Measurements from ENCODE around the gene CHPF2. TPM values are rescaled to one million over a fixed set of nuclear protein-coding genes. Genes with fewer than 3 reads are reported as not detected.

Gene CHPF2
- total and polyA plus RNA-seq, 2 donors, result 23.0 to 25.2 TPM

- Histone ChIP-seq H3K4me1 (ENCODE audit: insufficient read depth) (no peaks in the 10 kb centered on the region), H3K36me3 (ENCODE audit: insufficient read depth) (no peaks in the 10 kb centered on the region), H3K27ac (ENCODE audit: low read depth) (no peak overlapping the region), H3K4me3 (ENCODE audit: low read depth, low read length) (no peak overlapping the region)
- DNase-seq (ENCODE audit: extremely low spot score), result no peak
Observed at GRCh38 chr7:151197932-151198331, 34.4 kb upstream of the CHPF2 start.

- DNase-seq (ENCODE audit: extremely low spot score), result peak; percentile 14
- Histone ChIP-seq H3K27ac (ENCODE audit: low read depth) (no peak overlapping the region), H3K4me1 (ENCODE audit: insufficient read depth) (no peaks in the 10 kb centered on the region), H3K4me3 (ENCODE audit: low read depth, low read length) (no peak overlapping the region), H3K36me3 (ENCODE audit: insufficient read depth) (no peaks in the 10 kb centered on the region)
- 39% methylated on average over 30 of the region's 30 CpGs for WGBS
Observed at GRCh38 chr7:151198945-151199848, 33.1 kb upstream of the CHPF2 start.

- H3K36me3 ChIP-seq (ENCODE audit: insufficient read depth), result no peaks in the 10 kb centered on the region
- no peak overlapping the region for H3K27ac ChIP-seq (ENCODE audit: low read depth)
- WGBS, result 86% methylated on average over 3 of the region's 3 CpGs
- no peaks in the 10 kb centered on the region for H3K4me1 ChIP-seq (ENCODE audit: insufficient read depth)
- DNase-seq (ENCODE audit: extremely low spot score), result no peak
- H3K4me3 ChIP-seq (ENCODE audit: low read depth, low read length), result no peak overlapping the region
Observed at GRCh38 chr7:151201344-151201743, 30.9 kb upstream of the CHPF2 start.

GRCh38 chr7:151201751-151202150, 30.5 kb upstream of the CHPF2 start:
- H3K4me3 ChIP-seq (ENCODE audit: low read depth, low read length), result no peak overlapping the region
- 86% methylated on average over 4 of the region's 4 CpGs for WGBS
- no peaks in the 10 kb centered on the region for H3K36me3 ChIP-seq (ENCODE audit: insufficient read depth)
- no peak overlapping the region for H3K27ac ChIP-seq (ENCODE audit: low read depth)
- no peaks in the 10 kb centered on the region for H3K4me1 ChIP-seq (ENCODE audit: insufficient read depth)
- DNase-seq (ENCODE audit: extremely low spot score), result no peak

- no peak overlapping the region for H3K4me3 ChIP-seq (ENCODE audit: low read depth, low read length)
- H3K4me1 ChIP-seq (ENCODE audit: insufficient read depth), result no peaks in the 10 kb centered on the region
- DNase-seq (ENCODE audit: extremely low spot score), result no peak
- H3K36me3 ChIP-seq (ENCODE audit: insufficient read depth), result no peaks in the 10 kb centered on the region
- no peak overlapping the region for H3K27ac ChIP-seq (ENCODE audit: low read depth)
- 94% methylated on average over 9 of the region's 9 CpGs for WGBS
Observed at GRCh38 chr7:151202836-151203235, 29.4 kb upstream of the CHPF2 start.

- H3K4me1 ChIP-seq (ENCODE audit: insufficient read depth), result no peaks in the 10 kb centered on the region
- H3K36me3 ChIP-seq (ENCODE audit: insufficient read depth), result no peaks in the 10 kb centered on the region
- no peak for DNase-seq (ENCODE audit: extremely low spot score)
- WGBS, result 70% methylated on average over 48 of the region's 48 CpGs
- no peak overlapping the region for H3K27ac ChIP-seq (ENCODE audit: low read depth)
- no peak overlapping the region for H3K4me3 ChIP-seq (ENCODE audit: low read depth, low read length)
Observed at GRCh38 chr7:151204383-151205032, 27.8 kb upstream of the CHPF2 start.

GRCh38 chr7:151205730-151206129, 26.6 kb upstream of the CHPF2 start:
- no peak overlapping the region for H3K27ac ChIP-seq (ENCODE audit: low read depth)
- H3K36me3 ChIP-seq (ENCODE audit: insufficient read depth), result no peaks in the 10 kb centered on the region
- H3K4me3 ChIP-seq (ENCODE audit: low read depth, low read length), result no peak overlapping the region
- no peaks in the 10 kb centered on the region for H3K4me1 ChIP-seq (ENCODE audit: insufficient read depth)
- no peak for DNase-seq (ENCODE audit: extremely low spot score)
- 71% methylated on average over 6 of the region's 6 CpGs for WGBS

- H3K36me3 ChIP-seq (ENCODE audit: insufficient read depth), result no peaks in the 10 kb centered on the region
- H3K4me3 ChIP-seq (ENCODE audit: low read depth, low read length), result no peak overlapping the region
- no peak overlapping the region for H3K27ac ChIP-seq (ENCODE audit: low read depth)
- no peaks in the 10 kb centered on the region for H3K4me1 ChIP-seq (ENCODE audit: insufficient read depth)
- DNase-seq (ENCODE audit: extremely low spot score), result no peak
- WGBS, result 48% methylated on average over 9 of the region's 9 CpGs
Observed at GRCh38 chr7:151206914-151207313, 25.4 kb upstream of the CHPF2 start.

- 61% methylated on average over 9 of the region's 9 CpGs for WGBS
- H3K4me1 ChIP-seq (ENCODE audit: insufficient read depth), result no peaks in the 10 kb centered on the region
- no peaks in the 10 kb centered on the region for H3K36me3 ChIP-seq (ENCODE audit: insufficient read depth)
- no peak for DNase-seq (ENCODE audit: extremely low spot score)
- H3K4me3 ChIP-seq (ENCODE audit: low read depth, low read length), result no peak overlapping the region
- H3K27ac ChIP-seq (ENCODE audit: low read depth), result no peak overlapping the region
Observed at GRCh38 chr7:151207315-151207714, 25.0 kb upstream of the CHPF2 start.

GRCh38 chr7:151207804-151208203, 24.5 kb upstream of the CHPF2 start:
- no peak overlapping the region for H3K27ac ChIP-seq (ENCODE audit: low read depth)
- H3K4me3 ChIP-seq (ENCODE audit: low read depth, low read length), result no peak overlapping the region
- H3K4me1 ChIP-seq (ENCODE audit: insufficient read depth), result no peaks in the 10 kb centered on the region
- H3K36me3 ChIP-seq (ENCODE audit: insufficient read depth), result no peaks in the 10 kb centered on the region
- WGBS, result 67% methylated on average over 12 of the region's 12 CpGs
- DNase-seq (ENCODE audit: extremely low spot score), result no peak

- H3K27ac ChIP-seq (ENCODE audit: low read depth), result no peak overlapping the region
- WGBS, result 65% methylated on average over 9 of the region's 9 CpGs
- H3K36me3 ChIP-seq (ENCODE audit: insufficient read depth), result no peaks in the 10 kb centered on the region
- H3K4me1 ChIP-seq (ENCODE audit: insufficient read depth), result no peaks in the 10 kb centered on the region
- no peak overlapping the region for H3K4me3 ChIP-seq (ENCODE audit: low read depth, low read length)
- no peak for DNase-seq (ENCODE audit: extremely low spot score)
Observed at GRCh38 chr7:151208253-151208862, 23.9 kb upstream of the CHPF2 start.

- Histone ChIP-seq H3K4me1 (ENCODE audit: insufficient read depth) (no peaks in the 10 kb centered on the region), H3K4me3 (ENCODE audit: low read depth, low read length) (no peak overlapping the region), H3K36me3 (ENCODE audit: insufficient read depth) (no peaks in the 10 kb centered on the region), H3K27ac (ENCODE audit: low read depth) (no peak overlapping the region)
- 80% methylated on average over 6 of the region's 6 CpGs for WGBS
- DNase-seq (ENCODE audit: extremely low spot score), result no peak
Observed at GRCh38 chr7:151209588-151209987, 22.7 kb upstream of the CHPF2 start.

GRCh38 chr7:151210087-151210854, 22.0 kb upstream of the CHPF2 start, which contains the start of gene H2BK1:
Gene H2BK1 (minus strand): TSS chr7:151210488. CDS start chr7:151210318, 170 bp downstream.
- Histone ChIP-seq H3K27ac (ENCODE audit: low read depth) (no peak within 1 kb of the TSS), H3K36me3 (ENCODE audit: insufficient read depth) (no peaks in the 10 kb centered on the region), H3K4me1 (ENCODE audit: insufficient read depth) (no peaks in the 10 kb centered on the region), H3K4me3 (ENCODE audit: low read depth, low read length) (no peak within 1 kb of the TSS)
- WGBS, result 82% methylated on average over 17 of the region's 17 CpGs
- DNase-seq (ENCODE audit: extremely low spot score), result no peak
